GM13976 (cell line): Measurements from ENCODE around the gene OXTR.

Source experiments
- DNase-seq: peaks from one replicate; pipeline ENCODE4 v3.0.0; 2012; ENCODE audit warnings: low spot score
- CTCF ChIP-seq: IDR thresholded peaks from 2 replicates; pipeline ENCODE4 v1.5.1; 2012; ENCODE audit warnings: borderline replicate concordance, mild to moderate bottlenecking; ENCODE audit not compliant: insufficient read depth; ENCODE audit errors: extremely low read depth, missing control alignments, control extremely low read depth
- in situ Hi-C: fragments of 300-500 bp; cut with MboI; formaldehyde crosslinking; loops from one replicate; pipeline ENCODE4 v1.12.0; 2022; ENCODE audit warnings: low sequenced_read_pairs, mixed read lengths, inconsistent platforms; ENCODE audit not compliant: unreplicated experiment

The OXTR gene

GRCh38 chr3:8768364-8769087 lies 887 bp downstream of the OXTR start:
- TF ChIP-seq CTCF = no peak
- DNase-seq = peak; percentile 75
- in situ Hi-C loops = no loop called here

GRCh38 chr3:8767667-8768363 lies 1.6 kb downstream of the OXTR start:
- peak; percentile 32 for TF ChIP-seq CTCF
- DNase-seq = peak; percentile 79
- in situ Hi-C loops = no loop called here

- no peak for TF ChIP-seq CTCF
- peak; percentile 48 for DNase-seq
- in situ Hi-C loops = no loop called here
These were observed 2.2 kb downstream of the OXTR start for GRCh38 chr3:8767256-8767666.

- no peak for TF ChIP-seq CTCF
- no peak for DNase-seq
- in situ Hi-C loops = no loop called here
These were observed 3.3 kb downstream of the OXTR start for GRCh38 chr3:8766148-8766547.

DNA sequence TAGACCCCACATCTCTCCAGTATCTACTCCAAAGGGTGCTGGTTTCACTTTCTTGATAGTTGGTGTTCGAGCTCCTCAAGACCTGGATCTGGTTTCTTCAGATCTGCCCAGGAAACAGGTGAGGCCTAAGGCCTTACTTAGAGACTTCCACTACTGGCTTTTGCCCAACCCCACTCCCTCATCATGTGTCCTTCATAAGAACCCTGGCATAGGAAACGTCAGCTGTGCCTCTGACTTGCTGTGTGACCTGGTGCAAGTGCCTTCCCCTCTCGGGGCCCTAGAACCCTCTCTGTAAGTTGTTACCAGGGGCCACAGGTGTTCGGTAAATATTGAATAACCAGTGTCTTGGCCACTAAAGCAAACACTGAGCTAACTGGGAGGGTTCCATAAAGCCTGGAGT lies 3.9 kb downstream of the OXTR start:
- no peak for DNase-seq
- no peak for TF ChIP-seq CTCF
- in situ Hi-C loops = no loop called here

DNA sequence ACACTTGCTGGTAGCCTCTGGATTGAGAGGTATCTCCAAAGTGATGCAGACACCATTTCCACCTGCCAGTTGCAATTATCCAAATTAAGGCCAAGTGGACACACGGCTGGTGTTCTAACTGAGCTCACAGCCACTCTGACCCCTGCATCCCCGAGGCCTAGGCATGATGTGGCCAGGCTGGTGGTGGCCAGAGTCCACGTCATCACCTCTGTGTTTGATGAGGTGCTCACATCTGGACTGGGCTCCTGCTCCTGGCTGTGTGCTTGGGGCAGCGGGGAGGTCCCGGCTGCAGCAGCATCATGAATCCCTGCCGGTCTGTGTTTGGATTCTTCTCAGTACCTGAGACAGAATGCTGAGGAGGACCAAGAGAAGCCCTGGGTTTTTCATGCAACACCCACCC lies 4.9 kb downstream of the OXTR start:
- in situ Hi-C loops = no loop called here
- DNase-seq = no peak
- TF ChIP-seq CTCF = no peak
